Smooth muscle cell (in vitro differentiated cells): ENCODE data around the gene S100A6. TPM values are rescaled to one million over a fixed set of nuclear protein-coding genes. Genes with fewer than 3 reads are reported as not detected.
A peak's percentile ranks its signal among the peaks of the same experiment; 100 is the strongest.

Experiments used
- DNase-seq: peaks from one replicate; lab custom pipeline; 2025; ENCODE audit not compliant: unreplicated experiment; lab: John Stamatoyannopoulos, UW
- H2AFZ ChIP-seq: fragments of 200-600 bp; sonication (generic); 2 replicates; pipeline ENCODE4 v1.6.0; 2016; ENCODE audit warnings: antibody characterized with exemption, low read depth, mild to moderate bottlenecking
- H3F3A ChIP-seq: fragments of 200-600 bp; sonication (generic); 2 replicates; pipeline ENCODE4 v1.6.0; 2017; ENCODE audit warnings: antibody characterized with exemption, low read depth
- H3K27ac ChIP-seq: fragments of 200-600 bp; sonication (generic); 2 replicates; pipeline ENCODE4 v1.5.1; 2016; ENCODE audit warnings: low read depth, mild to moderate bottlenecking
- H3K27me3 ChIP-seq: fragments of 200-600 bp; sonication (generic); 2 replicates; pipeline ENCODE4 v1.6.1; 2016; ENCODE audit warnings: low read depth, mild to moderate bottlenecking
- H3K36me3 ChIP-seq: fragments of 200-600 bp; sonication (generic); 2 replicates; pipeline ENCODE4 v1.5.1; 2016; ENCODE audit warnings: low read depth
- H3K4me1 ChIP-seq: fragments of 200-600 bp; sonication (generic); 2 replicates; pipeline ENCODE4 v1.5.1; 2016; ENCODE audit warnings: low read depth
- H3K4me2 ChIP-seq: fragments of 200-600 bp; sonication (generic); 2 replicates; pipeline ENCODE4 v1.6.0; 2016; ENCODE audit warnings: mild to moderate bottlenecking
- H3K4me3 ChIP-seq: fragments of 200-600 bp; sonication (generic); 2 replicates; pipeline ENCODE4 v1.5.1; 2016; ENCODE audit warnings: mild to moderate bottlenecking
- H3K79me2 ChIP-seq: fragments of 200-600 bp; sonication (generic); 2 replicates; pipeline ENCODE4 v1.6.0; 2016; ENCODE audit warnings: low read depth, mild to moderate bottlenecking
- H3K9ac ChIP-seq: fragments of 200-600 bp; sonication (generic); 2 replicates; pipeline ENCODE4 v1.6.0; 2016; ENCODE audit warnings: low read depth
- H3K9me3 ChIP-seq: fragments of 200-600 bp; sonication (generic); replicated peaks from 2 replicates; pipeline ENCODE4 v1.5.1; 2016; ENCODE audit warnings: low read depth
- H4K20me1 ChIP-seq: fragments of 200-600 bp; sonication (generic); 2 replicates; pipeline ENCODE4 v1.6.0; 2016; ENCODE audit warnings: low read depth
- WGBS: methylation state at CpG from one replicate; pipeline ENCODE4 v1.1.7; 2016; ENCODE audit warnings: low lambda C conversion rate; 5-methylcytosine and 5-hydroxymethylcytosine counted together
- polyA plus RNA-seq: library from polyadenylated mRNA; unstranded; fragments of >200 nt; fragmentation: Nextera tagmentation; extraction: Ambion mirVana; gene quantifications from 2 replicates; pipeline ENCODE4 v1.2.1, GENCODE V29; 2016
- total RNA-seq: library from RNA; depleted of rRNA; stranded (reverse); fragments of >200 nt; gene quantifications from 2 replicates; pipeline ENCODE4 v1.2.3, GENCODE V29; 2014
- TF ChIP-seq, protein P1 (sequence below): fragments of 200-600 bp; sonication (generic); IDR thresholded peaks from 2 replicates; pipeline ENCODE4 v1.5.1; 2017; ENCODE audit warnings: borderline replicate concordance, mild to moderate bottlenecking, antibody characterized with exemption; ENCODE audit not compliant: insufficient read depth, poor library complexity, severe bottlenecking

The S100A6 gene
- total and polyA plus RNA-seq, 2 experiments from 2014 or later: 499 to 1,358 TPM

DNA sequence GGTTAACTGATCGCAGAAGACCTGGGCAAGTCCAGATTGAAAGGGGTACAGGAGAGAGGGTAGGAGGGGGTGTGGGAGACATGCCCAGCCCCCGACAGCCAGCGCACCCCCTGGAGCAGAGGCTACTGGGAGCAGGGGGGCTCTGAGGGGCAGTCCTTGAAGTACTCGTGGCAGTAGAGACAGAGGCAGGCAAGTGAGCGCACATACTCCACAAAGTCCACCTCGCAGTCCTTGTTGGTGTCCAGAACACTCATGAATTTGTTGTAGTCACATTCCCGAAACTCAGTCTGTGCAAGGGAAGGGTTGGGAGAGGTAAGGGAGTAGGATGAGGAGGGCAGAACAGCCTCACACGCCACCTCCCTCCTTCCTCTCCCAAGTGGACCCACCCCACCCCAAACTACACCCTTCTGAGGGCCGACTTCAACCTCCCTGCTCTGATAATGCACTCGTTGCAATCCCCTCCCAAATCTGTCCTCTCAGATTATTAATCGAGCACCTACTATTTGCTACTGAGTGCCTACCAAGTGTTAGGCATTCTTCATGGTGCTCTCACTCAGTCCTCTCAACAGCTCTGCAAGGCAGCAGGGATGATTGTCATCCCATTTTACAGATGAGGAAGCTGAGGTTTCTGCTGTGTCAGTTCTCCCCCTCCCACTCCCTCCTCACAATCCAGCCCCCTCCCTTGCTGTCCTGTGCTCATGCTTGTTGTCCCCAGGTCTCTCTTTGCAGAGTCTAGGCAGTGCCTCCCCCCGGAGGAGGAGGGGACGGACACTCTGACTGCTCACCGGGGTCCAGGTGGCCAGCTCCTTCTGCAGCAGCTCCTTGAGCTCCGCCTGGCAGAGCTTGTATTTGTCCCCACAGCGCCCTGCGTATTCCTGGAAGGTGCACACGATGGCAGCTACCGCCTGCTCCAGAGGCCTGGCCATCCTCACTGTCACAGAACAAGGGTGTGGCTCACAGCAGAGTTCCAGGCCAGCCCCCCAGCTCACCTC, 12.1 kb upstream of the S100A6 start:
- no peaks in the 10 kb centered on the region for H3K79me2 ChIP-seq
- H3K4me1 ChIP-seq: peaks cover 46% of the 10 kb centered on the region
- H3K4me3 ChIP-seq: no peak overlapping the region
- no peaks in the 10 kb centered on the region for H3K9me3 ChIP-seq
- H3K4me2 ChIP-seq: peak overlapping the region; percentile 84
- H3K27ac ChIP-seq: peak overlapping the region; percentile 93
- no peaks in the 10 kb centered on the region for H4K20me1 ChIP-seq
- H3F3A ChIP-seq: peaks cover 8% of the 10 kb centered on the region
- H3K36me3 ChIP-seq: no peaks in the 10 kb centered on the region
- peak overlapping the region; percentile 27 for H3K9ac ChIP-seq
- H3K27me3 ChIP-seq: no peaks in the 10 kb centered on the region
- WGBS: 81% methylated on average over 18 of the region's 19 CpGs
- no peak overlapping the region for H2AFZ ChIP-seq
- no peak for DNase-seq
- TF ChIP-seq, protein P1, sequence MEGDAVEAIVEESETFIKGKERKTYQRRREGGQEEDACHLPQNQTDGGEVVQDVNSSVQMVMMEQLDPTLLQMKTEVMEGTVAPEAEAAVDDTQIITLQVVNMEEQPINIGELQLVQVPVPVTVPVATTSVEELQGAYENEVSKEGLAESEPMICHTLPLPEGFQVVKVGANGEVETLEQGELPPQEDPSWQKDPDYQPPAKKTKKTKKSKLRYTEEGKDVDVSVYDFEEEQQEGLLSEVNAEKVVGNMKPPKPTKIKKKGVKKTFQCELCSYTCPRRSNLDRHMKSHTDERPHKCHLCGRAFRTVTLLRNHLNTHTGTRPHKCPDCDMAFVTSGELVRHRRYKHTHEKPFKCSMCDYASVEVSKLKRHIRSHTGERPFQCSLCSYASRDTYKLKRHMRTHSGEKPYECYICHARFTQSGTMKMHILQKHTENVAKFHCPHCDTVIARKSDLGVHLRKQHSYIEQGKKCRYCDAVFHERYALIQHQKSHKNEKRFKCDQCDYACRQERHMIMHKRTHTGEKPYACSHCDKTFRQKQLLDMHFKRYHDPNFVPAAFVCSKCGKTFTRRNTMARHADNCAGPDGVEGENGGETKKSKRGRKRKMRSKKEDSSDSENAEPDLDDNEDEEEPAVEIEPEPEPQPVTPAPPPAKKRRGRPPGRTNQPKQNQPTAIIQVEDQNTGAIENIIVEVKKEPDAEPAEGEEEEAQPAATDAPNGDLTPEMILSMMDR: no peak

DNA sequence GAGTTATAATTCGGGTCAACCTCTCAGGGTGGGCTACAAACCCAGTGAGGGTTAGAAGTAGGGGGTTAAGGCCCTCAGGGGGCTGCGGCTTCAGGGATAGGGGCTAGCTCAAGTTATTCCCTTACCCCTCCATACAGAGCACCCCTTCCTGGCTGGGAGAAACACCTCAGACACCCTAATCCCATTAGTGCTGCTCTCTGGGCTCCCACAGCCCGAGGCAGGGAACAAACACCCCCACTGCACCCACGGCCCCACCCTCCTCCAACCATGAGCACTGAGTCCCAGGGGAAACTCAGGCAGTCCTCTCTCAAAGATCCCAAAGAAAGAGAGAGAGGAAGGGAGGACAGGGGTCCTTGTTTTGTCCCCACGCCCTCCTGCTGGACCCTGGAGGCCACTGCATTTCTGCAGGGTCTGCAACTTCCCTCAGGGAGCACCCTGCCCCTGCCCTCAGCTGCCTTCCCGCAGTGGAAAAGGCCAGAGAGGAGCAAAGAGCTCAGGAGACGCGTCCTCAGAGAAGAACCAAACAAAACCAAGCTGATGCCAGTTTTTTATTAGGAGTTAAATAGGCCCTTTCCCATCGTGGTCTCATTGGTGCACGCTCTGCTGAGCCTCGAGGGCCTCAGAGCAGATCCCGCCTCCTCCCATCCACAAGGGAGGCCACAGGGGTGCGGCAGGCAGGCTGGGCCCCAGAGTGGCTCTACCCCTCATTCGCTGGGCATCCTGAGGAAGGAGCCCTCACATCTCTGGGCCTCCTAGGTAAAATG, 11.2 kb upstream of the S100A6 start:
- WGBS: 58% methylated on average over 13 of the region's 14 CpGs
- H3K4me2 ChIP-seq: peak overlapping the region; percentile 84
- no peaks in the 10 kb centered on the region for H3K79me2 ChIP-seq
- DNase-seq: no peak
- H3K27ac ChIP-seq: peak overlapping the region; percentile 93
- H3K4me1 ChIP-seq: peaks cover 46% of the 10 kb centered on the region
- no peak overlapping the region for H2AFZ ChIP-seq
- H4K20me1 ChIP-seq: no peaks in the 10 kb centered on the region
- peaks cover 8% of the 10 kb centered on the region for H3F3A ChIP-seq
- no peaks in the 10 kb centered on the region for H3K27me3 ChIP-seq
- no peak overlapping the region for H3K9ac ChIP-seq
- no peaks in the 10 kb centered on the region for H3K36me3 ChIP-seq
- H3K4me3 ChIP-seq: no peak overlapping the region
- H3K9me3 ChIP-seq: no peaks in the 10 kb centered on the region
- TF ChIP-seq, protein P1: no peak

DNA sequence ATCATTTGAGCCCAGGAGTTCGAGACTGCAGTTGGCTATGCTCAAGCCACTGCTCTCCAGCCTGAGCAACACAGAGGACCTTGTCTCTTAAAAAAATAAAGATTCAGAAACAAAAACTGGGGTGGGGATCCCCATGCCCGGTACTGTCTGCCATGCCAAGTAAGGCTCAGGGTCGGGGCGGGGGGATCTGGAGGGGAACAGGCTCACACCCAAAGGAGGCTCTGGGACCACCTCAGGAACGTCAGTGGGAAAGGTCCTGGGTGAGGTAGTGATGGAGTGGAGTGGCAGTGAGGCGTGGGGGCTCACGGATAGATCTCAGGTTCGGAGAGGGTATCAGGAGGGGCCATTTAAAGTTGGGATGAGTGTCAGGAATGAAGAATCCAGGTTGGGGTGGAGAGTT, 10.6 kb upstream of the S100A6 start:
- Histone ChIP-seq H3K27ac (peak overlapping the region; percentile 93), H4K20me1 (no peaks in the 10 kb centered on the region), H3K36me3 (no peaks in the 10 kb centered on the region), H3F3A (peaks cover 8% of the 10 kb centered on the region), H3K27me3 (no peaks in the 10 kb centered on the region), H3K4me3 (peak overlapping the region; percentile 39), H3K9me3 (no peaks in the 10 kb centered on the region), H2AFZ (no peak overlapping the region), H3K4me2 (peak overlapping the region; percentile 84), H3K79me2 (no peaks in the 10 kb centered on the region), H3K4me1 (peaks cover 46% of the 10 kb centered on the region), H3K9ac (no peak overlapping the region)
- no peak for DNase-seq
- 94% methylated on average over 8 of the region's 8 CpGs for WGBS
- TF ChIP-seq, protein P1: no peak
